HG02884 (cell line): ENCODE results near the gene MACO1.
A peak's percentile ranks its signal among the peaks of the same experiment; 100 is the strongest.

Experiments
- ATAC-seq: cut with Tn5 transposase; IDR thresholded peaks from one replicate; pipeline ENCODE4 v1.9.1; 2021; ENCODE audit warnings: mild to moderate bottlenecking, moderate library complexity; ENCODE audit not compliant: unreplicated experiment

Gene MACO1

GRCh38 chr1:25540750-25541342 is 110.1 kb downstream of the MACO1 start:
- no peak for ATAC-seq

- no peak for ATAC-seq
Observed at GRCh38 chr1:25541425-25541824, 110.7 kb downstream of the MACO1 start.

- ATAC-seq = no peak
Observed at GRCh38 chr1:25541889-25542658, 111.4 kb downstream of the MACO1 start.

GRCh38 chr1:25543005-25543424 is 112.3 kb downstream of the MACO1 start:
- ATAC-seq = no peak

- ATAC-seq = peak; percentile 59
Observed at GRCh38 chr1:25543425-25544242, 112.9 kb downstream of the MACO1 start, which contains the start of gene LDLRAP1. Gene LDLRAP1 (plus strand): TSS chr1:25543606. CDS start chr1:25543699, 93 bp downstream.

GRCh38 chr1:25544243-25544764 is 113.6 kb downstream of the MACO1 start:
- ATAC-seq = no peak

GRCh38 chr1:25544819-25545218 is 114.1 kb downstream of the MACO1 start:
- ATAC-seq = no peak

GRCh38 chr1:25545767-25546166 is 115.1 kb downstream of the MACO1 start:
- ATAC-seq = no peak

GRCh38 chr1:25546193-25546592 is 115.5 kb downstream of the MACO1 start:
- no peak for ATAC-seq

- ATAC-seq = no peak
Observed at GRCh38 chr1:25548601-25549000, 117.9 kb downstream of the MACO1 start.

- ATAC-seq = peak; percentile 91
Observed at GRCh38 chr1:25549273-25550154, 118.8 kb downstream of the MACO1 start.
